Ishikawa (cell line): Measurements from ENCODE around the gene ARMC3.

Experiments used
- CEBPB ChIP-seq: IDR thresholded peaks from 2 replicates; pipeline ENCODE4 v1.6.1; 2012
- CREB1 ChIP-seq: IDR thresholded peaks from 2 replicates; pipeline ENCODE4 v1.6.1; 2012; ENCODE audit warnings: low read depth
- EGR1 ChIP-seq: IDR thresholded peaks from 2 replicates; pipeline ENCODE4 v1.6.1; 2012
- EP300 ChIP-seq: IDR thresholded peaks from 2 replicates; pipeline ENCODE4 v1.6.1; 2012; ENCODE audit warnings: borderline replicate concordance
- FOXM1 ChIP-seq: IDR thresholded peaks from 2 replicates; pipeline ENCODE4 v1.6.1; 2012; ENCODE audit warnings: low read depth, borderline replicate concordance
- NFIC ChIP-seq: IDR thresholded peaks from 2 replicates; pipeline ENCODE4 v1.6.1; 2012
- RAD21 ChIP-seq: IDR thresholded peaks from 2 replicates; pipeline ENCODE4 v1.6.1; 2012; ENCODE audit warnings: low read depth
- TAF1 ChIP-seq: IDR thresholded peaks from 2 replicates; pipeline ENCODE4 v1.6.1; 2012; ENCODE audit warnings: low read depth, mild to moderate bottlenecking
- TCF12 ChIP-seq: IDR thresholded peaks from 2 replicates; pipeline ENCODE4 v1.6.1; 2012; ENCODE audit warnings: low read depth
- TEAD4 ChIP-seq: IDR thresholded peaks from 2 replicates; pipeline ENCODE4 v1.6.1; 2012
- YY1 ChIP-seq: IDR thresholded peaks from 2 replicates; pipeline ENCODE4 v1.6.1; 2012; ENCODE audit warnings: low read depth
- ZBTB7A ChIP-seq: IDR thresholded peaks from 2 replicates; pipeline ENCODE4 v1.6.1; 2012; ENCODE audit warnings: low read depth
- TF ChIP-seq, protein P1 (sequence below): IDR thresholded peaks from 2 replicates; pipeline ENCODE4 v1.6.1; 2012; ENCODE audit warnings: low read depth, mild to moderate bottlenecking
- TF ChIP-seq, protein P2 (sequence below): IDR thresholded peaks from 2 replicates; pipeline ENCODE4 v1.6.1; 2012
- TF ChIP-seq, protein P3 (sequence below): IDR thresholded peaks from 2 replicates; pipeline ENCODE4 v1.6.1; 2012

The ARMC3 gene

DNA sequence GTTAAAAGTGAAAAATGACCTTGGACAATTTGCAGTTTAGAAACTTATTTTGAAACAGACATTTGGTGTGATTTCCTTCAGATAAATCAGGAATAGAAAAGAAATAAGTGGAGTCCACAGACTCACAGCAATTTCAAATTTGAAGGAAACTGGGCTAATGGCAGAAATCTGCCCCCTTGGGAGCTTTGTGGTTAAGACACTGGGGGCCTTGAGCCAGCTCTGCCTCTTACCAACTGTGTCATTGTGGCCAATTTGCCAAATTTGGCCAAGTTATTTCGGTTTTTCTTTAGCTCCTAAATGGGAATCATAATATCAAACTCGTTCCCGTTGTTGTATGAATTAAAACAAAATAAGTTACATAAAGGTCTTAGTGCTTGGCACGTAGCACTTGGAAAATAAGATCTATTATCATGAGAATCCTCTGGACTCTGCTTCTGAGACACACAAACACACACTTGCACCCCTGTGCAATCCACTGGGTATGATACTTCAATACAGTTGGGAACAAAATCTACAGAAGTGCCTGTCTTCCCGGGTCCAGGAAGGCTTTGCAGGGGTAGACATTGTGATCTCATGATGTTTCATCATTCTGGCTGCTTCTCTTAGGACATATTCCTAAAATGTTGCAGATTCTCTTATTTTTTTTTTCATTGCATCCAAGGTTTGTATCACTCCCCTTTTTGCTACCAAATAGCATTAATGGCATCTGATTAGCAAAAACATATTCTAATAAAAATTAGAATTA lies 4.9 kb downstream of the ARMC3 start:
- TF ChIP-seq TEAD4 (no peak), TCF12 (no peak), EP300 (no peak), CEBPB (no peak), FOXM1 (no peak), YY1 (no peak), EGR1 (no peak), NFIC (no peak)
- TF ChIP-seq, protein P1, sequence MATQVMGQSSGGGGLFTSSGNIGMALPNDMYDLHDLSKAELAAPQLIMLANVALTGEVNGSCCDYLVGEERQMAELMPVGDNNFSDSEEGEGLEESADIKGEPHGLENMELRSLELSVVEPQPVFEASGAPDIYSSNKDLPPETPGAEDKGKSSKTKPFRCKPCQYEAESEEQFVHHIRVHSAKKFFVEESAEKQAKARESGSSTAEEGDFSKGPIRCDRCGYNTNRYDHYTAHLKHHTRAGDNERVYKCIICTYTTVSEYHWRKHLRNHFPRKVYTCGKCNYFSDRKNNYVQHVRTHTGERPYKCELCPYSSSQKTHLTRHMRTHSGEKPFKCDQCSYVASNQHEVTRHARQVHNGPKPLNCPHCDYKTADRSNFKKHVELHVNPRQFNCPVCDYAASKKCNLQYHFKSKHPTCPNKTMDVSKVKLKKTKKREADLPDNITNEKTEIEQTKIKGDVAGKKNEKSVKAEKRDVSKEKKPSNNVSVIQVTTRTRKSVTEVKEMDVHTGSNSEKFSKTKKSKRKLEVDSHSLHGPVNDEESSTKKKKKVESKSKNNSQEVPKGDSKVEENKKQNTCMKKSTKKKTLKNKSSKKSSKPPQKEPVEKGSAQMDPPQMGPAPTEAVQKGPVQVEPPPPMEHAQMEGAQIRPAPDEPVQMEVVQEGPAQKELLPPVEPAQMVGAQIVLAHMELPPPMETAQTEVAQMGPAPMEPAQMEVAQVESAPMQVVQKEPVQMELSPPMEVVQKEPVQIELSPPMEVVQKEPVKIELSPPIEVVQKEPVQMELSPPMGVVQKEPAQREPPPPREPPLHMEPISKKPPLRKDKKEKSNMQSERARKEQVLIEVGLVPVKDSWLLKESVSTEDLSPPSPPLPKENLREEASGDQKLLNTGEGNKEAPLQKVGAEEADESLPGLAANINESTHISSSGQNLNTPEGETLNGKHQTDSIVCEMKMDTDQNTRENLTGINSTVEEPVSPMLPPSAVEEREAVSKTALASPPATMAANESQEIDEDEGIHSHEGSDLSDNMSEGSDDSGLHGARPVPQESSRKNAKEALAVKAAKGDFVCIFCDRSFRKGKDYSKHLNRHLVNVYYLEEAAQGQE: no peak

DNA sequence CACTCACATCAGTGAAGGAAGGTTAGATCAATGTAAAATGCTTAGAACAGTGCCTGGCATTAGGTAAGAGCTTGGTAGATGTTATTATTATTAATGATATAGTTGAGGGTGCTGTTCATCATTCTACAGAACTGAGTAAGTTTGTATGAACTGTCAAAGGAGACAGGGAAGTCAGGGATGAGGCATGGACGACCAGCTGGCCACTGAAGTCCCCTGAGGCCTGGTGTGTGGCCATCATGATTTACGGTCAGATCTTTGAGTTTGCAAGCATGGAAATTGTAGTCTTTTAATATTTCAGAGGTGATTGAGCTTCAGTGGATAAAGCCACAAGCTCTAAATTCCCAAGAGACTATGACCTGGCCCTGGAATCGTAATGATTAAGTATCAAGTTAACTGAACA lies 6.9 kb downstream of the ARMC3 start:
- TF ChIP-seq YY1 (no peak), TCF12 (no peak), TAF1 (no peak), EGR1 (no peak), CREB1 (no peak), TEAD4 (no peak)
- TF ChIP-seq, protein P1: no peak
- TF ChIP-seq, protein P2, sequence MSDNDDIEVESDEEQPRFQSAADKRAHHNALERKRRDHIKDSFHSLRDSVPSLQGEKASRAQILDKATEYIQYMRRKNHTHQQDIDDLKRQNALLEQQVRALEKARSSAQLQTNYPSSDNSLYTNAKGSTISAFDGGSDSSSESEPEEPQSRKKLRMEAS: no peak

DNA sequence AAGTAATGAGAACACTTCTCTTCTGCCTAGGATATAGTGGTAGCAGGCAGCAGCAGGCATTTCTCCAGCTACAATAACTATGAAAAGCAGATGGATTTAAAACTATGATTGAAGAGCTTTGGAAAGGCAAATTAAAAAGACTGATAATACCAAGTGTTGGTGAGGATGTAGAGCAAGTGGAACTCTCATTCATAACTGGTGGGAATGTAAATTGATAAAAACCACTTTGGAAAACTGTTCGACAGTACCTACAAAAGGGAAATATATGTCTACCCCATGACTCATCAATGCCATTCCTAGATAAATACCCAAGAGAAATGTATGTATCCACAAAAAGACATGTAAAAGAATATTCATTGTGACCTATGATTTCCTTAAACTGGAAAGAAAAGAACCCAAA lies 14.6 kb downstream of the ARMC3 start:
- no peak for TF ChIP-seq CEBPB
- no peak for TF ChIP-seq CREB1
- TF ChIP-seq, protein P1: no peak
- TF ChIP-seq YY1: no peak
- no peak for TF ChIP-seq RAD21
- no peak for TF ChIP-seq EGR1
- TF ChIP-seq NFIC: no peak
- TF ChIP-seq FOXM1: no peak
- no peak for TF ChIP-seq TAF1
- no peak for TF ChIP-seq TCF12
- TF ChIP-seq ZBTB7A: no peak
- no peak for TF ChIP-seq TEAD4

DNA sequence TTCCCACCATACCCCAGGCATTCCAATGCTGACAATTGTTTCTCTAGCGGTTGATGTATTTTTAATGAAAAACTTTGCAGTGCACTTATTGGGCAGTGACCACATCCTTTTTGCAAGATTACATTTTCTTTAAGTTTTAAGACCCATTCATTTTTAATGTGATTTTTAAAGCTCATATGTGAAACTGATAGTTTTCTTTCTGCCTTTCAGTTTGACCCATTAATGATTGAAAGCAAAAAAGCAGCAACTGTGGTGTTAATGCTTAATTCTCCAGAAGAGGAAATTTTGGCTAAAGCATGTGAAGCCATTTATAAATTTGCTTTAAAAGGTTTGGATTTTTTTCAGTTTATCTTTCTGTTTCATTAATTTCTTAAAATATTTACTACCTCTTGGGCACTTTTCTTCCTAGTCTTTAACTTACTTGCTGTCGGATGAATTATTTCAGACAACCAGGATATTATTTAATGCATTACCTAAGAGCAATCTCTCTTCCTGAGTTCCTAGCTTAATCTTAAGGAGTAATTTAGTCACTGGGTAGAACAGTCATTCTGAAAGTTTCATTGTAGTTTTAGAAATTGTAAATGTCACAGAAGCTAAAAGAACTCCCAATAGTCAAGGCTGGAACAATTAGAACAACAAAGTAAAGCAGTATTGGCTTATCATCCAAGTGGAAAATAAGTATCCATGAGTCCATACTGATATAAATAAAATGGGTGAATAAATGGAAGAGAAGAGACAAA lies 18.3 kb downstream of the ARMC3 start:
- TF ChIP-seq CEBPB: no peak
- no peak for TF ChIP-seq CREB1
- TF ChIP-seq RAD21: no peak
- TF ChIP-seq YY1: no peak
- no peak for TF ChIP-seq FOXM1
- TF ChIP-seq, protein P3, sequence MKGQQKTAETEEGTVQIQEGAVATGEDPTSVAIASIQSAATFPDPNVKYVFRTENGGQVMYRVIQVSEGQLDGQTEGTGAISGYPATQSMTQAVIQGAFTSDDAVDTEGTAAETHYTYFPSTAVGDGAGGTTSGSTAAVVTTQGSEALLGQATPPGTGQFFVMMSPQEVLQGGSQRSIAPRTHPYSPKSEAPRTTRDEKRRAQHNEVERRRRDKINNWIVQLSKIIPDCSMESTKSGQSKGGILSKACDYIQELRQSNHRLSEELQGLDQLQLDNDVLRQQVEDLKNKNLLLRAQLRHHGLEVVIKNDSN: no peak
- no peak for TF ChIP-seq TAF1
- TF ChIP-seq, protein P2: no peak
- TF ChIP-seq EGR1: no peak
- TF ChIP-seq, protein P1: no peak
- TF ChIP-seq NFIC: no peak
- no peak for TF ChIP-seq TCF12
- TF ChIP-seq TEAD4: no peak
- TF ChIP-seq EP300: no peak
- no peak for TF ChIP-seq ZBTB7A
